Right atrium auricular region (tissue), 2 donors: Measurements from ENCODE around the gene CFTR. TPM values are rescaled to one million over a fixed set of nuclear protein-coding genes. Genes with fewer than 3 reads are reported as not detected.

Source experiments
- DNase-seq: peaks from one replicate; pipeline ENCODE4 v3.0.0-alpha.2; 2019; ENCODE audit warnings: low spot score
- H3K27ac ChIP-seq, 2 donors: fragments of 200-600 bp; sonication (generic); 1 replicate in 1 of 2; 2 replicates in 1 of 2; pipeline ENCODE4 v1.5.1; 2016 to 2019
- H3K27me3 ChIP-seq, 2 donors: fragments of 200-600 bp; sonication (generic); one replicate each; pipeline versions ENCODE4 v1.5.1 to v1.6.0; 2017 to 2019
- H3K36me3 ChIP-seq: fragments of 200-600 bp; sonication (generic); one replicate; pipeline ENCODE4 v1.5.1; 2016
- H3K4me1 ChIP-seq, 2 donors: fragments of 200-600 bp; sonication (generic); one replicate each; pipeline versions ENCODE4 v1.5.1 to v1.6.0; 2017 to 2019
- H3K4me3 ChIP-seq, 2 donors: fragments of 200-600 bp; sonication (generic); 1 replicate in 1 of 2; 2 replicates in 1 of 2; pipeline ENCODE4 v1.5.1; 2017 to 2019; ENCODE audit warnings: mild to moderate bottlenecking in 1 of 2, moderate library complexity in 1 of 2
- H3K9me3 ChIP-seq, 2 donors: fragments of 200-600 bp; sonication (generic); one replicate each; pipeline ENCODE4 v1.5.1; 2019
- total RNA-seq, 2 donors: library from RNA; depleted of rRNA; stranded (reverse); fragments of >200 nt; gene quantifications; one replicate each; pipeline ENCODE4 v1.1.0, GENCODE V29; 2016
- TF ChIP-seq, protein P1 (sequence below), 2 donors: fragments of 200-600 bp; sonication (generic); IDR thresholded peaks; one replicate each; pipeline ENCODE4 v1.5.1; 2019; ENCODE audit warnings: antibody characterized with exemption in 2 of 2

CFTR gene
- total RNA-seq, 2 donors from 2014 or later: 0.67 to 1.3 TPM

DNA sequence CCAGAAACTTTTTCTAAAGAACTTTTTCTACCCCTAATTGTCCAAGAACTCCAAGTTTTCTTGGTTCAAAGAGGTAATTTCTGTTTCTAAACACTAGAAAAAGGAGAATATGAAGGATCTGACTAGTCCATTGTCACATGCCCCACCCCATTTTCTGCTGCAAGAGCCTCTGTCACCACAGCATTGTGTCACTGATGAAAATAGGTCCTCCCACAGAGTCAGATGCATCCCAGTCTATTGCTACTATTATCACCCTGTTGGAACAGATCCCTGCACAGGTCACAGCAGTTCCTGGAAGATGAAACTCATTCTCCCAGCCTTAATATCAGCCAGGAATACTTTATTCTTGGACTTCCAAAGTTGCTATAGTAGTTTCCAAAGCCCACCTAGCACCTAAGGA, 7.5 kb upstream of the CFTR start:
- Histone ChIP-seq H3K9me3 (no peaks in the 10 kb centered on the region), H3K36me3 (no peaks in the 10 kb centered on the region), H3K4me1 (no peaks in the 10 kb centered on the region), H3K27ac (no peak overlapping the region), H3K4me3 (no peak overlapping the region), H3K27me3 (no peaks in the 10 kb centered on the region)
- no peak for DNase-seq
- TF ChIP-seq, protein P1, sequence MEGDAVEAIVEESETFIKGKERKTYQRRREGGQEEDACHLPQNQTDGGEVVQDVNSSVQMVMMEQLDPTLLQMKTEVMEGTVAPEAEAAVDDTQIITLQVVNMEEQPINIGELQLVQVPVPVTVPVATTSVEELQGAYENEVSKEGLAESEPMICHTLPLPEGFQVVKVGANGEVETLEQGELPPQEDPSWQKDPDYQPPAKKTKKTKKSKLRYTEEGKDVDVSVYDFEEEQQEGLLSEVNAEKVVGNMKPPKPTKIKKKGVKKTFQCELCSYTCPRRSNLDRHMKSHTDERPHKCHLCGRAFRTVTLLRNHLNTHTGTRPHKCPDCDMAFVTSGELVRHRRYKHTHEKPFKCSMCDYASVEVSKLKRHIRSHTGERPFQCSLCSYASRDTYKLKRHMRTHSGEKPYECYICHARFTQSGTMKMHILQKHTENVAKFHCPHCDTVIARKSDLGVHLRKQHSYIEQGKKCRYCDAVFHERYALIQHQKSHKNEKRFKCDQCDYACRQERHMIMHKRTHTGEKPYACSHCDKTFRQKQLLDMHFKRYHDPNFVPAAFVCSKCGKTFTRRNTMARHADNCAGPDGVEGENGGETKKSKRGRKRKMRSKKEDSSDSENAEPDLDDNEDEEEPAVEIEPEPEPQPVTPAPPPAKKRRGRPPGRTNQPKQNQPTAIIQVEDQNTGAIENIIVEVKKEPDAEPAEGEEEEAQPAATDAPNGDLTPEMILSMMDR (IDR thresholded peaks at IDR 0.05): no peak

DNA sequence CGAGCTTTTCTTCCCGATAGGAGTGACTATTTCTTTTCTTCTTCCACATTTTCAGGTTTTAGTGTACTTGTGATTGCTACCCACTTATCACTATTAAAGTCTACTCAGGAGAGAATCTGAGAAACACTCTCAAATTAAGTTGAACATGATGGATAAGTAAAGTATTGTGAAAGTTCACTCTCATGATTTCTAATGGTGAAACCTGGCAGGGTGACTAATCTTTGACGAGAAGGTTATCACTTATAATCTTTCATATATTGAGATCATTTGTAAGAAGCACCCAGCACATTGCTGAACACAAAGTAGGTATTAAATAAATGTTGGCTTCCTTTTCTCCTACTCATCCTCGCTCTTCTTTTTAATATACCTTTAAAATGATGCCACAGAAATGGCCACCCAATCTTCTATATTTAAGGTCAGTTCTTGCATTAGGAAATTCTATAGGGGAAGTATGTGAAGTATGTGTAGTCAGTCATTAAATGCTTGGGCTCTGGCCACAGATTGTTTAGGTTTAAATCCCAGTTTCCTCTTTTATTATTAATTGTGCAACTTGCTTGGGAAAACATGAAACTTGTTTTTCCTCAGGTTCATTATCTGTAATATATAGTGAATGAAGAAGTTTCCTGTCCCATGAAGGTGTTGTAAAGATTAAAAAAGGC, 3.1 kb upstream of the CFTR start:
- DNase-seq: no peak
- H3K36me3 ChIP-seq: no peaks in the 10 kb centered on the region
- TF ChIP-seq, protein P1 (IDR thresholded peaks at IDR 0.05): no peak
- H3K4me1 ChIP-seq: peaks cover 0 to 6% of the 10 kb centered on the region in 2 donors
- H3K4me3 ChIP-seq: no peak overlapping the region
- no peaks in the 10 kb centered on the region for H3K9me3 ChIP-seq
- no peaks in the 10 kb centered on the region for H3K27me3 ChIP-seq
- H3K27ac ChIP-seq: no peak overlapping the region

DNA sequence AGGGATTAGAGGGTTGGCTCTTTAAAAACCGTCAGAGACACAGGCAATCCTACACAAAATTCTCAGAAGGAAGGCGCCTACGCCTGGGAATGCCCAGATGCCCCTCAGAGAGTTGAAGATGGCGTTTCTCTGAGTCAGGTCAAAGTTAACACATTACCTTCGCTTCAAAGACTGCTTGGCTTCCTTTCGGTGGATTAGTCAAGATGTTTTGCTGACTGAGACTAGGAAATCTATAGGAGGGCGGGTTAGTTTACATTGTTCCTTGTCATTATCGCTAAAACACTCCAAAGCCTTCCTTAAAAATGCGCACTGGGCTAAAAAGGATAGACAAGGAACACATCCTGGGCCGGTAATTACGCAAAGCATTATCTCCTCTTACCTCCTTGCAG, 995 bp upstream of the CFTR start:
- H3K36me3 ChIP-seq: no peaks in the 10 kb centered on the region
- no peak overlapping the region for H3K27ac ChIP-seq
- peaks cover 0 to 6% of the 10 kb centered on the region in 2 donors for H3K4me1 ChIP-seq
- no peaks in the 10 kb centered on the region for H3K9me3 ChIP-seq
- TF ChIP-seq, protein P1 (IDR thresholded peaks at IDR 0.05): no peak
- peak overlapping the region in 1 of 2 donors; percentile 28 for H3K4me3 ChIP-seq
- no peaks in the 10 kb centered on the region for H3K27me3 ChIP-seq
- DNase-seq: no peak

DNA sequence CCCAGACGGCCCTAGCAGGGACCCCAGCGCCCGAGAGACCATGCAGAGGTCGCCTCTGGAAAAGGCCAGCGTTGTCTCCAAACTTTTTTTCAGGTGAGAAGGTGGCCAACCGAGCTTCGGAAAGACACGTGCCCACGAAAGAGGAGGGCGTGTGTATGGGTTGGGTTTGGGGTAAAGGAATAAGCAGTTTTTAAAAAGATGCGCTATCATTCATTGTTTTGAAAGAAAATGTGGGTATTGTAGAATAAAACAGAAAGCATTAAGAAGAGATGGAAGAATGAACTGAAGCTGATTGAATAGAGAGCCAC, 184 bp downstream of the CFTR start:
- Histone ChIP-seq H3K36me3 (no peaks in the 10 kb centered on the region), H3K4me3 (peak overlapping the region; percentile 19 to 28), H3K27ac (no peak overlapping the region), H3K9me3 (no peaks in the 10 kb centered on the region), H3K27me3 (no peaks in the 10 kb centered on the region), H3K4me1 (peaks cover 0 to 6% of the 10 kb centered on the region in 2 donors)
- TF ChIP-seq, protein P1 (IDR thresholded peaks at IDR 0.05): no peak
- DNase-seq: no peak

DNA sequence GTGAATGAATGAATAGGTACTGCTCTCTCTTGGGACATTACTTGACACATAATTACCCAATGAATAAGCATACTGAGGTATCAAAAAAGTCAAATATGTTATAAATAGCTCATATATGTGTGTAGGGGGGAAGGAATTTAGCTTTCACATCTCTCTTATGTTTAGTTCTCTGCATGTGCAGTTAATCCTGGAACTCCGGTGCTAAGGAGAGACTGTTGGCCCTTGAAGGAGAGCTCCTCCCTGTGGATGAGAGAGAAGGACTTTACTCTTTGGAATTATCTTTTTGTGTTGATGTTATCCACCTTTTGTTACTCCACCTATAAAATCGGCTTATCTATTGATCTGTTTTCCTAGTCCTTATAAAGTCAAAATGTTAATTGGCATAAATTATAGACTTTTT, 1.2 kb downstream of the CFTR start:
- H3K36me3 ChIP-seq: no peaks in the 10 kb centered on the region
- H3K4me1 ChIP-seq: peaks cover 0 to 6% of the 10 kb centered on the region in 2 donors
- TF ChIP-seq, protein P1 (IDR thresholded peaks at IDR 0.05): no peak
- no peak overlapping the region for H3K27ac ChIP-seq
- no peaks in the 10 kb centered on the region for H3K9me3 ChIP-seq
- no peaks in the 10 kb centered on the region for H3K27me3 ChIP-seq
- no peak for DNase-seq
- H3K4me3 ChIP-seq: no peak overlapping the region

DNA sequence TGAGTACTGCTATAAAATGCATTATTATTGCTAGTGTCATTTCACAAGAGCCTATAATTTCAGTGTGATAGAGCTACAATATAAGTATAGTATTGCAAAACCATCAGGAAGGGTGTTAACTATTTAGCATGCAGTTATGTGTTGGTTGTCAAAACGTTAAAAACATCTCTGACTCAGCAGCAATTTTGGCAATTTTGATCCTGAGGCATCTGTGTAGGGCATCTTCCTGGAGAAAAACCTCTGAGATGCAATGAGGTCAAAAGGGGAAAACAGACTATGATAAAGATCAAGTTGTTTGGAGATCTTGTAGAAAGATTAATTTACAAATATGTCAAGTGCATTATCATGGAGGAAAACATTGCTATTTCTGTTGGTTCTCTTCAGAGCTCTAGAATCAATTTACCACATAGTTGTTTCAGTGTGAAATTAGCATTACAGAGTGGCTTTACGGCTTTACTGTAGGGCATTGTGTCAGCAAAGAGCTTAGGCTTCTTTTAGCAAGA, 5.3 kb downstream of the CFTR start:
- Histone ChIP-seq H3K27me3 (no peaks in the 10 kb centered on the region), H3K4me1 (no peaks in the 10 kb centered on the region), H3K27ac (no peak overlapping the region), H3K9me3 (no peaks in the 10 kb centered on the region), H3K36me3 (no peaks in the 10 kb centered on the region), H3K4me3 (no peak overlapping the region)
- TF ChIP-seq, protein P1 (IDR thresholded peaks at IDR 0.05): no peak
- DNase-seq: no peak
